Stimulated activated CD4-positive, alpha-beta T cell treated with anti-CD3 and anti-CD28 coated beads, Interleukin-2, amount 100 ng/mL, for 24 hours (primary cell): ENCODE measurements around the gene SPTBN1.
"Not testable (repeated sequence)": the region's sequence is repeated elsewhere in the genome, so short reads cannot be mapped to it uniquely, and the experiment has no call there.

Experiments
- DNase-seq, 2 donors: peaks; one replicate each; pipeline ENCODE4 v3.0.0-alpha.2; 2020

Gene SPTBN1

DNA sequence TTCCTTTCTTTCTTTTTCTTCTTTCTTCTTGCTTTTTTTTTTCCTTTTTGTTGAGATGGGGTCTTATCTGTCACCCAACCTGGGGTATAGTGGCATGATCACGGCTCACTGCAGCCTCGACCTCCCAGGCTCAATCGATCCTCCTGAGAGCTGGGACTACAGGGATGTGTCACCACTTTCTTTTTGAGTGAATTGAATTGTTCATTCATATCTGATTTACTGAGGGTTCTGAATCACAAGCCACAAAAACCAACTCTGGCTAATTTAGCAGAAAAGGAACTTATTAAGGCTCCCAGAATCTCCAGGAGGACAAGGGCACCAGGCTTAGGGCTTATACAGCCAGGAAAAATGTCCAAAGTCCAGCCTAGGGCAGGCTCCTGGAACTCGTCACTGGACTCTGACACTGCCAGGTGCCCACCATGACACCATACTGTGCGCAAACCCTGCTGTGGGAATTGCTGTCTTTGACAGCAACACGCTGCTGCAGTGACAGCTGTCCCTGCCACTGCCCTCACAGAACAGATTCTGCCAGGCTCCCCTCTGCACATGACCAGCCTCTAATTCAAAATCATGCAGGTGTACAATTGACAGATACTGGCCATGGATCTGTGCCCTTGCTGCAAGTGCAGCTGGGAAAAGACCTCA, 224.4 kb downstream of the SPTBN1 start:
- peak; percentile 37 to 40 for DNase-seq

DNA sequence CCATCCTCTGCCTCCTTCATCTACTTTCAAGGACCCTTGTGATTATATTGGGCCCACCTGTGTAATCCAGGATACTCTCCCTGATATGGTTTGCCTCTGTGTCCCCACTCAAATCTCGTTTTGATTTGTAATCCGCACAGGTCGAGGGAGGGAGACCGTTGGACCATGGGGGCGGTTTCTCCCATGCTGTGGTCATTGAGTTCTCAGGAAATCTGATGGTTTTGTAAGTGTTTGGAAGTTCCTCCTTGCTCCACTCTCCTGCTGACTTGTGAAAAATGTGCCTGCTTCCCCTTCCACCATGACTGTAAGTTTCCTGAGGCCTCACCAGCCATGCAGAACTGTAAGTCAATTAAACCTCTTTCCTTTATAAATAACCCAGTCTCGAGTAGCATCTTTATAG, 225.3 kb downstream of the SPTBN1 start:
- DNase-seq = no peak

DNA sequence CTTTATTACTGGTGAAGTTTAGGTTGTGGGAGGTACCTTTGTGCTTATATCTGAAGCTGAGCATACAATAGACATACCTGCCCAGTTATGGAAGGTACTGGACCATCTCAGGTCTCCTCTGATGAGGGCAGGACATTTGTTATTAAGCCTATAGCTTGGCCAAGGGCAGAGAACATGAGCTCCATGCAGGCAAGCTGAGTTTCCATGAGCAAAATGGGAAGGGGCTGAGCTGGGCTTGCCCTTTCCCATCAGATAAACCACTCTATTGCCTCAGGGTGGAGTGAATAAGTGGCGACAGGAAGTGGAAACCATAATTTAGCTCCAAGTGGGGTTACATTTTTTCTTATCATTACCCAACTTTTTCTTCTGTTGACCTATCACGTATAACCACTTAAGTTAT, 227.5 kb downstream of the SPTBN1 start:
- no peak for DNase-seq

DNA sequence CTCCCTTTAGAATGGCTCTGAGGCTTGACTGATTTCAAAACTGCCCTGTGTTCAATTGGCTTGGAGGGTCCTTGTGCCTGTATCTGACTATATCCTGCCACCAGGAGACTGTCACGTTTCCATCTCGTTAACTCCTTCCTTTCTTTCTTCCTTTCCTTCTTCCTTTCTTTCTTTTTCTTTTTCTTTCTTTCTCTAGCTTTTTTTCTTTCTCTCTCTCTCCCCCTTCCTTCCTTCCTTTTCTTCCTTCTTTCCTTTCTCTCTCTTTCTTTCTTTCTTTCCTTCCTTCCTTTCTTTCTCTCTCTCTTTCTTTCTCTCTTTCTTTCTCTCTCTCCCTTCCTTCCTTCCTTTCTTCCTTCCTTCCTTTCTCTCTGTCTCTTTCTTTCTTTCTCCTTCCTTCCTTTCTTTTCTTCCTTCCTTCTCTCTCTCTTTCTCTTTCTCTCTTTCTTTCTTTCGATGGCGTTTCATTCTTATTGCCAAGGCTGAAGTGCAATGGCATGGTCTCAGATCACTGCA, 229.2 kb downstream of the SPTBN1 start:
- DNase-seq = no peak

DNA sequence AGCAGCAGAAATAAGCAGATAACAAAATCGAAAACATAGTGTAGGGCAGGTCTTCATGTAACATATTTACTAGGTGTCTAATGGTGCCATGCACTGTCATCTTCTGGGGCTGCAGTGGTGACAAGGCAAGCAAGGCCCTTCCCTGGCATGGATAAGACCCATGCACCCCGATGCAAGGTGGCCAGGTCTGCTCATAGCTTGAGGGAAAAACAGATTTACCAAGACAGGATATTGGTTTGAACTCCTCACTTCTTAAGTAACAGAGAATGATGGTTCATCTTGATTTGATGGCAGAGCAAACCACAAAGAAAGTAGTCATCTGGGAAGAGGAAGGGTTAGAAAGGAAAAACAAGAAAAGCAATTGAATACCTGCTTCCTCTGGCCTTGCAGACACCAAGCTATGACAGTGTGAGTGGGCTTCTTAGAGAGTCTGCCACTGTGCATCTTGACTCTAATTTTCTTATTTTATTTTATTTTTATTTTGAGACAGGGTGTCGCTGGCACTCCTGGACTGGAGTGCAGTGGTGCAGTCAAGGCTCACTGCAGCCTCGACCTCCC, 231.5 kb downstream of the SPTBN1 start:
- DNase-seq = no peak

DNA sequence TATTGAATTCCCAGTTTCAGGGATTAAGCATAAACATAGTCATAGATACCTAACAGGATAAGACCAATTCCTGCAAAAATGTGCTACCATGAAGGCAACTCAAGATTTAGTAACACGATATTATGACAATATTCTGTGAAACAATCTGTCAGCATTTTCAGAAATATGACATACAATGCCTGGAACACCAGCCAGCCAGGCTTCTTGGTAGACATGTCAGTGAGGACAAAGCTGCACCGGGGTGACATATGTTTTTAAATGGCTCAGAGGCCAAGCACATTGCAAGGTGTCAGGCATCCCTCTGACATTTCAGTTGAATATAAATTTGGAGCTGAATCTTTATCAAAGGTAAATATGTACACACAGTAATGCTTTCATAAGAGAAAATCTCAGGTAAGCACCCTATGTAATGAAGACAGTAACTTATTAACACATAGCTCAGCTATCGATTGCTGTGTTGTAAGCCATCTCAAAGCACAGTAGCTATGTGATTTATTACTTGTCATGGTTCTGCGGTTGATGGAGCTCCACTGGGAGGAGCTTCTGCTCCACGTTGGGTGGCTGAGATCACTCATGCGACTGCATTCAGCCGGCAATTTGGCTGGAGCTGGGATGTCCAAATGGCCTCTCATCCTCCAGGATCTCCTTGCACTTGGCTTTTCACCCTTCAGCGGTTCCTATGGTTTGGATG, 235.5 kb downstream of the SPTBN1 start:
- no peak for DNase-seq

DNA sequence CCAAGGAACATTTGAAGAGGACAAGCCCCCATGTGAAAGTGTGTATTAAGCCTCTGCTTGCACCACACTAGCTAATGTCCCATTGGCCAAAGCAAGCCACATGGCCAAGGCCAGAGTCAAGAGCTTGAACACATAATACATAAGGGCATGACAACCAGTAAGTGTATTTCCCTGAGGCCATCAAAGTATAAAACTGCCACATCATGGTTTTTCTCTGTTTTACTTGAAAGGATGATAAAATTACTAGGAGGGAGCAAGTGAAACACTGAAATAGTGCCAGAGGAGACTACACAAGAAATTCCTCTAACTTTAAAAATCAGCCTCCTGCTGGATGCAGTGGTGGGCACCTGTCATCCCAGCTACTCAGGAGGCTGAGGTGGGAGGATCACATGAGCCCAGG, 236.4 kb downstream of the SPTBN1 start:
- no peak for DNase-seq

DNA sequence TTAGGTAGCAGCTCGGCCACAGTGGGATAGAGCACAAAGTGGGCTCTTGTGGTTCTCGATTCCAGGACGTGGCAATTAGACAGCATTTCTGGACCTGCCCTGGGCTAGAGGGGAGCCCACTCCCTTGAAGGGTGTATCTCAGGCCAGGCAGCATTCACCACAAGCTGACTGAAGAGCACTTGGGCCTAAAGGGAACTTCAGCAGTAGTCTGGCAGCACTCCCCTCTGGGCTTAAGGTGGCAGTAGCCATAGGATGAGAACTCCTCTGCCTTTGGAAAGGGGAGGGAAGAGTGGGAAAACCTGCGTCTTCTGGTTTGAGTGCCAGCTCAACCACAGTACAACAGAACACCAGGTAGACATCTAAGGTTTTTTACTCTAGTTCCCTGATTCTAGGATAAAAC, 239.3 kb downstream of the SPTBN1 start:
- no peak for DNase-seq

DNA sequence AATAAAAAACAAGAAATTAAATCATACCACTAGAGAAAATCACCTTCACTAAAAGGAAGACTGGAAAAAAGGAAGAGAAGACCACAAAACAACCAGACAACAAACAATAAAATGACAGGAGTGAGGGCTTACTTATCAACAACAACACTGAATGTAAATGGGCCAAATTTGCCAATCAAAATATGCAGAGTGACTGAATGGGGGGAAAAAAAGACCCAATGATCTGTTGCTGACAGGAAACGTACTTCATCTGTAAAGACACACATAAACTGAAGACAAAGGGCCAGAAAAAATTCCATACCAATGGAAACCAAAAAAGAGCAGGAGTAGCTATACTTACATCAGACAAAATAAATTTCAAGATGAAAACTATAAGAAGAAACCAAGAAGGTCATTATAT, 241.8 kb downstream of the SPTBN1 start:
- DNase-seq = no peak

DNA sequence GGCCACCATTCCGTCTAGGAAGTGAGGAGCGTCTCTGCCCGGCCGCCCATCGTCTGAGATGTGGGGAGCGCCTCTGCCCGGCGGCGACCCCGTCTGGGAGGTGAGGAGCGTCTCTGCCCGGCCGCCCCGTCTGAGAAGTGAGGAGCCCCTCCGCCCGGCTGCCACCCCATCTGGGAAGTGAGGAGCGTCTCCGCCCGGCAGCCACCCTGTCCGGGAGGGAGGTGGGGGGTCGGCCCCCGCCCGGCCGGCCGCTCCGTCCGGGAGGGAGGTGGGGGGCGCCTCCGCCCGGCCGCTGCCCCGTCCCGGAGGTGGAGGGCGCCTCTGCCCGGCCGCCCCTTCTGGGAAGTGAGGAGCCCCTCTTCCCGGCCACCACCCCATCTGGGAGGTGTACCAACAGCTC, 242.8 kb downstream of the SPTBN1 start:
- DNase-seq = not testable (repeated sequence)

DNA sequence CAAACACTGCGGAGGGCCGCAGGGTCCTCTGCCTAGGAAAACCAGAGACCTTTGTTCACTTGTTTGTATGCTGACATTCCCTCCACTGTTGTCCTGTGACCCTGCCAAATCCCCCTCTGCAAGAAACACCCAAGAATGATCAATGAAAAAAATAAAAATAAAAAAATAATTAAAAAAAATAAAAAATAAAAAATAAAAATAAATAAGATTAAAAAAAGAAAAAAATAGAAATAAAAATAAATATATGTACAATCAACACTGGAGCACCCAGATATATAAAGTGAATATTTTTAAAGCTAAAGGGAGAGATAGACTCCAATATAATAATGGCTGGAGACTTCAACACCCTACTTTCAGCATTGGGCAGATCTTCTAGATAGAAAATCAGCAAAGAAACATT, 243.5 kb downstream of the SPTBN1 start:
- DNase-seq = no peak

DNA sequence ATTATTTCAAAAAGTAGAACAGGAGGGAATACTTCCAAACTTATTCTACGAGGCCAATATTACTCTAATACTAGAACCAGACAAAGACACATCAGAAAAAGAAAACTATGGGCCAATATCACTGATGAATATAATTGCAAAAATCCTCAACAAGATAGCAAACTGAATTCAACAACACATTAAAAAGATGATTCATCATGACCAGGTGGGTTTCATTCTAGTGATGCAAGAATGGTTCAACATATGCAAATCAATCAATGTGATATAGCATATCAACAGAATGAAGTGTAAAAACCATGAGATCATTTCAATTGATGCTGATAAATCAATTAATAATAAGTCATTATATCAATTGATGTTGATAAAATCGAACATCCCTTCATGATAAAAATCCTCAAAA, 244.9 kb downstream of the SPTBN1 start:
- no peak for DNase-seq

DNA sequence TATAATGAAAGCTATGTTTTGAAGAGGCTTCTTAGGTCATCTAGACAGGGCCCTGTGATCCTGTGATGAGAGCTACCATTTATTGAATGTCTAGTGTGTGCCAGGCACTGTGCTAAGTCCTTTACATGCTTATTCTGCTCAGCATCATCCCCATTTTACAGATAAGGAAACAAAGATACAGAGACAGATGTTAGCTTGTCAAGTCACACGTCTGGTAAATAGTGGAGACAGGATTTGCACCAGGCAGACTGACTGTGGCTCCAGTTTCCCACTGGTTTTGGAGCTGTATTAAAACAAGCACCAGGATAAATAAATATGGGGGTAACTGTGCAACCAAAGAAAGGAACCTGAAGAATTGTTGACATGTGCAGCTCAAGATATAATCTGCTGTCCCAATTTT, 248.1 kb downstream of the SPTBN1 start:
- DNase-seq = no peak

DNA sequence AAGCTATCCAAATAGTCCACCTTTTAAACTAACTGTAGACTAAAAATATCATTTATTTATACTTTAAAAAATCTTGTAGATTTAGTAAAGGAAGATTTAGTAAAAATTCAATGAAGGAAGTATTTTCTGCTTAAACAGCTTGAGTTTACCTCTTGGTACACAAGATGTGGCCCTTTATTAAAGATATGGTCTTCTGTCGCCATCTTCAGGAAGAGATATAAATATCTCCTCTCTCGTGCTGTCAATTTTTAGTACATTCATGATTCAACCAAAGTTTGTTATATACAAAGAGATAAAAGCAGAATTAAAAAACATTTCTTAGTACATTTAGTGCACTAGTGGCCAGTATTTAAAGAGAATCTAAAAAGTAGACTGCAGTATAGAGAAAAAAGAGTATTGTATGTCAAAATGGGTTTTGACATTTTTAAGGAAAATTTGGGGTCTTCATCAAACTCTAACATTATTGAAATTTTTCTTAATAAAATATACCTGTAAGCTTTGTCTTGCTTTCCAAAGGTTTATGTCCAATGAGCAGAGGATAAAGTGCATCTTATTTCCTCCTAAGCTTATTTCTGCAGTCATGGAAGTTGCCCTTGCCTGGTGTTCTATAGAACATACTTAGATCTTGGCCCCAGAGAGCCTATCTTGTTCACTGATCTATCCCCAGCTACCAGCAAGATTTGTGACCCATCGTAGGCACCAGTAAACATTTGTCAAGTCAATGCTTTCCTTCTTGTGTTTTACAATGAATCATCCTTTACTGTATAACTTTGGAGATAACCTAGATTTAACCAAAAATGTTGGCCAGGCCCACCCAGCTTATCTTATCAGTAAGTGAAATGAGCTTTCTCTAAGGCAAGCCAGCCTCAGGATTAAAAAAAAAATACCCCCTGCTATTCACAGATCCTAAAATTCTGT, 248.8 kb downstream of the SPTBN1 start:
- DNase-seq = no peak

DNA sequence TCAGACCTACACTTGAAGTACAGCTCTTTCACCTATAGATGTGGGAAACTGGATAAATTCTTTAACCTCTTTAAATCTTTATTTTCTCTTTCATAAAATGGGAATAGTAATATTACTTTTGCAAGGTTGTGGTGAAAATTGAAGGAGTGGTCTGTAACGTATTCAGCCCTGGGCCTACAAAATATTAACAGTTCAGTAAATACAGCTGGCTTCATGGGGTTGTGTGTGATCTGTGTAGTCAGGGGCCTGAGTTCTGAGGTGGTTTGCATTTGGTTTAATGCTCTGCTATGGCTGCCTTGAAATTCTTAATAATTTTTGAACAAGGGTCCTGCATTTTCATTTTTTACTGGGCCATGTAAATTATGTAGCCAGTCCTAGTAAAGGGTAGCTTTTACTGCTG, 250.5 kb downstream of the SPTBN1 start:
- DNase-seq = no peak

DNA sequence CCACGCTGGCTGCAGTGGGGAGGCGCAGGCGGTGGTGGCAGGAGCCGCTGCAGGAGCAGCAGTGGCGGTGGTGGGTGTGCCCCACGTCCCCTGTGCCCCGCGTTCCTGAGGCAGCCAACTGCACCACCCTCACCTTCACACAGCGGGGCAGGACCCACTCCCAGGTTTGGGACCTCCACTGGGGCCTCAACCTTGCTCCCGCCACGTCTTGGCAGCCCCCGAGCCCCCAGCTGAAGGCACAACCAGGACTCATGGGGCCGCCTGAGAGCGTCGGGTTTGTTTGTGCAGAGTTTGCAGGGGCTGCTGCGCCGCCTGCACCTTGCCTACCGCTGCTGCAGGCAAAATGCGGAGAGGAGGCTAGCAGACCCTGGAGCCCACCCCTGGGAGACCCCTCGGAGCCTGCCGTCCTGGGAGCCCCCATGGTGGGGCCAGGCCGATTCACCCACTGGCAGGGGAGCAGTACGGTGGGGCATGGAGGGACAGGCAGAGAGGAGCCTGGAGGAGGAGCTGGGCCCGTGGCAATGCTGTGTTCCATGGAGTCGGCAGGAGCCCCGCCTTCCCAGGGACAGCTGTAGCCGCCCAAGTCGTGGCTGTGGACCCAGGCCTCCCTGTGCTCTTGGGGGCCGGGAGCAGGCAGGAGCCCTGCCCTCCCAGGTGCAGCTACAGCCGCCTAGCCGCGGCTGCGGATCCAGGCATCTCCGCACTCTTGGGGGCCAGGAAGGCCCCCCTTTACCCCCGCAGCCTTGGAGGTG, 252.6 kb downstream of the SPTBN1 start:
- peak in 1 of 2 donors; percentile 19 for DNase-seq

DNA sequence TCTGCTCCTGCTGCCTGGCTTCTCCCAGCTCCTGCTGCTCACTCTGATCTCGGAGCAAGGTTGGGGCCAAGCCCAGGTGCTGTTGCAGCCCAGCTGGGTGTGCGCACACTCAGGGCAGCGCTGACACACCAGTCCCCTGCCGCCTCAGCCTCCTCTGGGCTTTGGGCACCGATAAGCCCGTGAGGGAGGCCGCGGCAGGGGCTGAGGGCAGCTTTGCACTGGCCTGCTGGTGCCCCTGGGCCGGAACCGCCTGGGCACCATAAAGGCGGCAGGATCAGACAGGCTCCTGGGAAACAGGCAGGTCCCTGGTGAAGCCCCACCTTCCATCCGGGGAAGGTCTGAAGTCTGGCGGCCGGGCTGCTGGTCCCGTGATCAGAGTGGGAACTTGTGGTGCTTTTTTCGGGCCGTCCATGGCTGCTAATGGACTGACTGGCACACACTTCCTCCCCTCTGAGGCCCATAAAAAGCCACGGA, 253.2 kb downstream of the SPTBN1 start:
- no peak for DNase-seq

DNA sequence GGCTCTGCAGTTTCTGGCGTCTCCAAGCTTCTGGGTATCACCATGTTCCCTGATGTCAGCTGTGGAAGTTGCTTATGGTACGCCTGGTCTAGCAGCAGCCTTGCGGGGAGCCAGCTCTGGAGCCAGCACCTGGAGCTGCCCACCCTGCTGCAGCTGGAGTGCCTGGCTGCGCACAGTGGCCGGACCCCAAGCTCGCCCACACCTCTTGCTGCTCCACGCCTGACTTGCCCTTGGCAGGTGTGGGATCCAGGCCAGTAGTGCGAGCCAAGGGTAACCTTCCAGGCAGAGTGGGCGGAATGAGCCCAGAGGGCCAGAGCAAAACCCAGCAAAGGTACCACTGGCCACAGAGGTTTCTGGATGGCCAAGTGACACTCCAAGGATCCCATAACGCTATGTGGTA, 254.1 kb downstream of the SPTBN1 start:
- DNase-seq = no peak

DNA sequence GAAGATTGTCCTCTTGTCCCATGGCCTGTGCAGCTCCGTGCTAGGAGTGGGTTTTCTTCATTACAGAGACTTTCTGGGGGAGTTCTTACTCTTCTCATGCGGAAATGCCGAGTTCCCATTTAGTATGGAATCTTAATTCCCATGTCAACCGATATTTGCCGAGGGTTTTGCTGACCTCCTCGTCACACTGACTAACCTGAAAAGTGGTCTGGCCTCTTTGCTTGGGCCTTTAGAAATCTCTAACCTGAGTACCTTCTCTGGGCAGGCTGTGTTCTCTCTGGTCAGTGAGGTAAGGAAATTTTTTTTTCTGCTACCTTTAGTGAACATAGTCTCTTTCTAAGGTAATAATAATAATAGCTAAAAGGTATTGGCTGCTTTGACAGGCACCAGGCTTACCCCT, 256.4 kb downstream of the SPTBN1 start:
- no peak for DNase-seq

DNA sequence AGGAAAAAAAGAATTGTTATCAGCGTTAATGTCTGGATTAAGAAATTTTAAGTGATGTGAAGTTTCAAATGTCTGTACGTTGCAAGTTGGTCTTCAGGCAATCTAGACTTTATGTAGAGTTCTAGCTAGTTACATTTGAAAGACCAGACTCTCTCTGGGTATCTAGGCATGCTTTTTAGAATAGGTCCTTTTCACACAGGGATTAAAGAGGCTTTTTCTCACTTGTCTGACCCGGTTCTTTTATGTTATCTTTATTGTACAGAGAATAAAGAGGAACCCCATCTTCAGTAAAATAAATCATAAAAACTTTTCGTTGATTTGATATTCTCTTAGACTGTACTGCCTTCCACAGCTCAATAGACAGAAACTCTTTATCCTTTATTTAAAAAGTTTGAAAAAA, 258.9 kb downstream of the SPTBN1 start:
- no peak for DNase-seq

DNA sequence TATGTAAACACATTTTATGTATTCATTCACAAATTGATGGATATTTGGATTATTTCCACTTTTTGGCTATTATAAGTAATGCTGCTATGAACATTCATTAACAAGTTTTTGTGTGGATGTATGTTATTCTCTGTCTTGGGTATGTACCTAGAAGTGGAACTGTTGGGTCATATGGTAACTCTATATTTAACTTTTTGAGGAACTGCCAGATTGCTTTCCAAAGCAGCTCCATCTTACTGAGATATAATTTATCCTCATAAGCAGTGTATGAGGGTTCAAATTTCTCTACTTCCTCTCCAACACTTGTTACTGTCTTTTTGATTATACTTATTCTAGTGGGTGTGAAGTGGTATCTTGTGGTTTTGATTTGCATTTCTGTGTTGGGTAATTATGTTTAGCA, 260.2 kb downstream of the SPTBN1 start:
- DNase-seq = no peak

DNA sequence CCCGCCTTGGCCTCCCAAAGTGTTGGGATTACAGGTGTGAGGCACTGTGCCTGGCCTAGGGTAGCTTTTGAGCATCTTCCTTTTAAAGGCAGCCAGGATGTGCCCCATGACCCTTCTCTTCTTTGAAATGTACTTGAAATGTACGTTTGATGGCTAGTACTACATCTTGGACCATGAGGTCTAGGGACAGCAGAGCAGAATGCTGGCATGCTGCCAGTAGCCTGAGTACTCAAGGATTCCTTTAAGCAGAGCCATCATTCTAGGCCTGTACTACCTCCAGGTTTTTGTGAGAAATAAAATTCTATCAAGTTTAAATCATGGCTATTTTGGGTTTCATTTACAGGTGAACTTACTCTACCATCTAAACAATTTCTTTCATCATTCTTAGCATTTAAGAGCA, 264.4 kb downstream of the SPTBN1 start:
- no peak for DNase-seq
